AG04450 (cell line): ENCODE measurements around the gene CNGA3. TPM values are rescaled to one million over a fixed set of nuclear protein-coding genes. Genes with fewer than 3 reads are reported as not detected.

Source experiments
- CTCF ChIA-PET: fragments of 300-600, 350-600 bp; formaldehyde crosslinking; extraction: SDS; loops from one replicate; lab custom pipeline; 2022; ENCODE audit warnings: antibody characterized with exemption, inconsistent platforms; lab: Charles Lee
- POLR2A ChIA-PET: fragments of 350-600 bp; formaldehyde crosslinking; extraction: SDS; loops from one replicate; lab custom pipeline; 2021; ENCODE audit warnings: antibody characterized with exemption, inconsistent platforms; lab: Yijun Ruan, JAX
- DNase-seq: peaks from one replicate; pipeline ENCODE4 v3.0.0-alpha.2; 2011; ENCODE audit warnings: low read depth, low spot score
- H3K27ac ChIP-seq: one replicate; pipeline ENCODE4 v1.5.1; 2012; ENCODE audit warnings: low read depth, low read length, control low read depth
- H3K27me3 ChIP-seq: one replicate; pipeline ENCODE4 v1.6.0; 2012; ENCODE audit warnings: low read length; ENCODE audit not compliant: control insufficient read depth, insufficient read depth
- H3K4me3 ChIP-seq: 2 replicates; pipeline ENCODE4 v1.5.1; 2011; ENCODE audit warnings: mild to moderate bottlenecking, low read depth, low read length, control low read depth
- H3K9me3 ChIP-seq: 2 replicates; pipeline ENCODE4 v1.5.1; 2012; ENCODE audit warnings: low read length; ENCODE audit not compliant: control insufficient read depth, insufficient read depth
- CTCF ChIP-seq: IDR thresholded peaks from 2 replicates; pipeline ENCODE4 v1.5.1; 2011; ENCODE audit warnings: low read depth, low read length, control low read depth, inconsistent platforms
- polyA plus RNA-seq: library from polyadenylated mRNA; depleted of rRNA; stranded (reverse); fragments of >200 nt; gene quantifications from 2 replicates; pipeline ENCODE4 v1.2.3, GENCODE V29; 2011

The CNGA3 gene
- polyA plus RNA-seq, 1 experiment: not detected

GRCh38 chr2:98395977-98396376 lies 49.7 kb downstream of the CNGA3 start:
- Histone ChIP-seq H3K9me3 (no peaks in the 10 kb centered on the region), H3K27me3 (peaks cover 8% of the 10 kb centered on the region), H3K4me3 (no peak overlapping the region), H3K27ac (no peak overlapping the region)
- no peak for TF ChIP-seq CTCF
- no peak for DNase-seq
- ChIA-PET CTCF (no interaction called here), POLR2A (no interaction called here)

DNA sequence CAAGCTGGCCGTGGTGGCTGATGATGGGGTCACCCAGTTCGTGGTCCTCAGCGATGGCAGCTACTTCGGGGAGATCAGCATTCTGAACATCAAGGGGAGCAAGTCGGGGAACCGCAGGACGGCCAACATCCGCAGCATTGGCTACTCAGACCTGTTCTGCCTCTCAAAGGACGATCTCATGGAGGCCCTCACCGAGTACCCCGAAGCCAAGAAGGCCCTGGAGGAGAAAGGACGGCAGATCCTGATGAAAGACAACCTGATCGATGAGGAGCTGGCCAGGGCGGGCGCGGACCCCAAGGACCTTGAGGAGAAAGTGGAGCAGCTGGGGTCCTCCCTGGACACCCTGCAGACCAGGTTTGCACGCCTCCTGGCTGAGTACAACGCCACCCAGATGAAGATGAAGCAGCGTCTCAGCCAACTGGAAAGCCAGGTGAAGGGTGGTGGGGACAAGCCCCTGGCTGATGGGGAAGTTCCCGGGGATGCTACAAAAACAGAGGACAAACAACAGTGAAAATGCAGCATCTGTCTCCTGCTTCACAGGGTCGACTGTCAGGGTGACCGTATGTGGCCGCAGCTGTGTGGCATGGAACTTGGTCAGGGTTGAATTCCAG lies 50.6 kb downstream of the CNGA3 start:
- H3K4me3 ChIP-seq: no peak overlapping the region
- no peak overlapping the region for H3K27ac ChIP-seq
- H3K9me3 ChIP-seq: no peaks in the 10 kb centered on the region
- TF ChIP-seq CTCF: no peak
- ChIA-PET CTCF (no interaction called here), POLR2A (no interaction called here)
- peaks cover 6% of the 10 kb centered on the region for H3K27me3 ChIP-seq
- no peak for DNase-seq

GRCh38 chr2:98399140-98399539 lies 52.9 kb downstream of the CNGA3 start:
- no peak for TF ChIP-seq CTCF
- ChIA-PET CTCF (interaction anchor here (0.9 to 1.6 kb wide), 2 partner anchors 14 to 699 kb away, joined by 4 read pairs; no protein-coding TSS in a partner anchor), POLR2A (no interaction called here)
- DNase-seq: no peak
- Histone ChIP-seq H3K4me3 (no peak overlapping the region), H3K27ac (no peak overlapping the region), H3K27me3 (peaks cover 5% of the 10 kb centered on the region), H3K9me3 (no peaks in the 10 kb centered on the region)

DNA sequence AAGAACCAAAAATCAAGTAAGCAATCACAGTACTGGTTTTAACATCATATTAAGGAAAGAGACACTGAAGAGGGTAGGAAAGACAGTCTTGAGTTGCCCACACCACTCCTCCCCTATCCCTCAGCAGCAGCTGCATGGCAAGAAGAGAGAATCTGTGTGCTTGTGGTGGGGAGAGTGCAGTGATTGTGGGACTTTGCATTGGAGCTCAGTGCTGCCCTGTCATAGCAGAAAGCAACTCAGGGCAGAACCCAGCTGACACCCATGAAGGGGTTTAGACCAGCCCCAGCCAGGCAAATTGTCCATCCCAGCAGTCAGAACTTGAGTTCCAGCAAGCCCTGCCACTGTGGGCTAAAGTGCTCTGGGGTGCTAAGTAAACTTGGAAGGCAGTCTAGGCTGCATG lies 57.6 kb downstream of the CNGA3 start:
- H3K27me3 ChIP-seq: peaks cover 6% of the 10 kb centered on the region
- no peak for DNase-seq
- no peak overlapping the region for H3K27ac ChIP-seq
- no peaks in the 10 kb centered on the region for H3K9me3 ChIP-seq
- no peak overlapping the region for H3K4me3 ChIP-seq
- TF ChIP-seq CTCF: no peak
- ChIA-PET CTCF (interaction anchor here (1.7 kb wide), 1 partner anchor 8 kb away, joined by 8 read pairs; no protein-coding TSS in a partner anchor), POLR2A (no interaction called here)

DNA sequence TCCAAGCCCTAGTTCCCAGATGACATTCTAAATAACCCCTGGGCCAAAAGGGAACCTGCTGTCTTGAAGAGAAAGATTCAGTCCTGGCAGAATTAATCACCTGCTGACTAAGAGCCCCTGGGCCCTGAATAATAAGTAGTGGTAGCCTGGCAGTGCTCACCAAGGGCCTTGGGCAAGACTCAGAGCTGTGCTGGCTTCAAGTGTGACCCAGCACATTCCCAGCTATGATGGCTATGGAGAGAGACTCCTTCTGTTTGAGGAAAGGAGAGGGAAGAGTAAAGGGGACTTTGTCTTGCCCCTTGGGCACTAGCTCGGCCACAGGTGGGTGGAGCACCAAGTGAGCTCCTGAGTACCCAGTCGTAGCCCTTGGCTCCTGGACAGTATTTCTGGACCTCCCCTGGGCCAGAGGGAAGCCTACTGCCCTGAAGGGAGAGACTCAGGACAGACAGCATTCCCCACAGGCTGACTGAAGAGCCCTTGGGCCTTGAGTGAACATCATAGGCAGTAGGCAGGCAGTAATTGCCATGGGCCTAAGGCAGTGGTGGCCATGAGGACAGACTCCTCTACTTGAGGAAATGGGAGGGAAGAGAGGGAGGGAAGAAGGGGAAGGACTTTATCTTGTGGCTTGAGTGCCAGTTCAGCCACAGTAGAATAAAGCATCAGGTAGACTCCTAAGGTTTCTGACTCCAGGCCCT lies 58.4 kb downstream of the CNGA3 start:
- H3K27ac ChIP-seq: no peak overlapping the region
- ChIA-PET CTCF (no interaction called here), POLR2A (no interaction called here)
- H3K27me3 ChIP-seq: peaks cover 6% of the 10 kb centered on the region
- no peak for TF ChIP-seq CTCF
- DNase-seq: no peak
- H3K9me3 ChIP-seq: no peaks in the 10 kb centered on the region
- no peak overlapping the region for H3K4me3 ChIP-seq
